Measurements from ENCODE around the gene B3GNT3. TPM values are rescaled to one million over a fixed set of nuclear protein-coding genes. Genes with fewer than 3 reads are reported as not detected.

Gene B3GNT3
- total RNA-seq, 1 experiment from 2014 or later: 39.5 TPM

DNA sequence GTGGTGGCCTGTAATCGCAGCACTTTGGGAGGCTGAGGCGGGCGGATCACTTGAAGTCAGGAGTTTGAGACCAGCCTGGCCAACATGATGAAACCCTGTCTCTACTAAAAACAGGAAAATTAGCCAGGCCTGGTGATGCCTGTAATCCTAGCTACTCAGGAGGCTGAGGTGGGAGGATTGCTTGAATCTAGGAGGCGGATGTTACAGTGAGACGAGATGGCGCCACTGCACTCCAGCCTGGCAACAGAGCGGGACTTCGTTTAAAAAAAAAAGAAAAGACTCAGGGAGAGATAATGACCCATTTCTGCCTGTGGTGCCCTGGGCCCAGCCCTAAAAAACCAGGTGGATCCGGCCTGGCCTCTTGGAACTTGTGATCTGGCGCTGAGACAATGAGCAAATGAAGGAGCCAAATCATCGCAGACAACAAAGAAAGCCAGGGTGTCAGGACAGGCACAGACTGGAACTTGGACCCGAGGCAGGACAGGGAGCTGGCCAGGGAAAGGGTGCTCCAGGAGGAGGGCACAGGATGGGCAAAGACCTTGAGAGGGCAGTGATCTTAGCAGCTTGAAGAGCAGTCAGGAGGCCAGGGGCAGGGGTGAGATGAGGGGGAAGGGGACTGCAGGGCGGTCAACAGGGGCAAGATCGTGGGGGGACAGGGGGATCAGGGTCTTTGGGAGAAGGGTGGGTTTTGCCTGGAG, 53.8 kb downstream of the B3GNT3 start:
- Histone ChIP-seq H3K4me3 (ENCODE audit: low read length) (no peak overlapping the region), H3K4me1 (ENCODE audit: insufficient read depth, low read length) (peaks cover 8% of the 10 kb centered on the region; the same call in 1 of the 2 replicates), H3K79me2 (ENCODE audit: low read length) (no peaks in the 10 kb centered on the region), H3K36me3 (ENCODE audit: low read depth, low read length) (no peaks in the 10 kb centered on the region), H3K9me3 (ENCODE audit: low read length) (no peaks in the 10 kb centered on the region), H3K27ac (ENCODE audit: low read length) (no peak overlapping the region), H3K27me3 (ENCODE audit: low read length) (no peaks in the 10 kb centered on the region), H3K9me2 (replicated peaks; ENCODE audit: low read length) (no peaks in the 10 kb centered on the region), H4K20me1 (ENCODE audit: low read length) (no peaks in the 10 kb centered on the region), H2AFZ (ENCODE audit: low read length) (no peak overlapping the region), H3K4me2 (ENCODE audit: low read length) (no peak overlapping the region), H3F3A (ENCODE audit: low read length, unreplicated experiment) (no peaks in the 10 kb centered on the region), H3K9ac (ENCODE audit: low read length) (no peak overlapping the region)
- TF ChIP-seq EZH2 (IDR thresholded peaks at IDR 0.05; ENCODE audit: low read length, unreplicated experiment) (no peak), CTCF (conservative IDR thresholded peaks at IDR 0.05; ENCODE audit: low read depth, low read length) (no peak), EZH2phosphoT487 (IDR thresholded peaks at IDR 0.05; ENCODE audit: borderline replicate concordance, low read length) (no peak)
- no TSS peak for BruUV-seq (replicated peaks)
- CTCF ChIA-PET: interaction anchor here (0.6 kb wide), 1 partner anchor 19 kb away, joined by 3 read pairs; no protein-coding TSS in a partner anchor
- intact Hi-C loops (cut with micrococcal nuclease): no loop called here
- DNase-seq (no peak), ATAC-seq (no peak)
- POLR2A ChIA-PET (ENCODE audit: unreplicated experiment): no interaction called here

DNA sequence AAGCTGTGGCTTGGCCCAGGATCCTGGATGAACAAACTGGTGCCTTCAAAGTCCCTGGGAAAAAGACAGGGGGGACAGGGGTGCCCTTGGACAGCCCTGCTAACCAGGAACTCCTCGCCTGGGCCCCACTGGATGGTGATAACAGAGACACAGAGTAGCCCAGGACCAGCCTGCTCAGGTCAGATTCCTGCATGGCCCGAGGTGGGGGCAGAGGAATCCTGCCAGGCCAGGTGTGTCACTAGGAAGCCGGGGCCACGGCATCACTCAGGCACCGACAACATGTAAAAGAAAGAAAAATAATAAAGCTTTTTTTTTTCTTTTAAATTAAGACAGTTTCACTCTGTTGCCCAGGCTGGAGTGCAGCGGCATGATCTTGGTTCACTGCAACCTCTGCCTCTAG, 59.1 kb downstream of the B3GNT3 start:
- intact Hi-C loops (cut with micrococcal nuclease): no loop called here
- H3K36me3 ChIP-seq (ENCODE audit: low read depth, low read length): no peaks in the 10 kb centered on the region
- H3K9ac ChIP-seq (ENCODE audit: low read length): no peak overlapping the region
- no peaks in the 10 kb centered on the region for H3F3A ChIP-seq (ENCODE audit: low read length, unreplicated experiment)
- H3K27ac ChIP-seq (ENCODE audit: low read length): no peak overlapping the region
- no peak overlapping the region for H2AFZ ChIP-seq (ENCODE audit: low read length)
- no peaks in the 10 kb centered on the region for H3K9me2 ChIP-seq (replicated peaks; ENCODE audit: low read length)
- H3K27me3 ChIP-seq (ENCODE audit: low read length): no peaks in the 10 kb centered on the region
- no peaks in the 10 kb centered on the region for H3K9me3 ChIP-seq (ENCODE audit: low read length)
- ChIA-PET CTCF (interaction anchor here (0.6 kb wide), 1 partner anchor 148 kb away, joined by 5 read pairs; no protein-coding TSS in a partner anchor), POLR2A (ENCODE audit: unreplicated experiment) (no interaction called here)
- H3K4me3 ChIP-seq (ENCODE audit: low read length): no peak overlapping the region
- DNase-seq (no peak), ATAC-seq (no peak)
- TF ChIP-seq EZH2 (IDR thresholded peaks at IDR 0.05; ENCODE audit: low read length, unreplicated experiment) (no peak), CTCF (conservative IDR thresholded peaks at IDR 0.05; ENCODE audit: low read depth, low read length) (no peak), EZH2phosphoT487 (IDR thresholded peaks at IDR 0.05; ENCODE audit: borderline replicate concordance, low read length) (no peak)
- no TSS peak for BruUV-seq (replicated peaks)
- H3K79me2 ChIP-seq (ENCODE audit: low read length): no peaks in the 10 kb centered on the region
- H3K4me2 ChIP-seq (ENCODE audit: low read length): no peak overlapping the region
- H4K20me1 ChIP-seq (ENCODE audit: low read length): no peaks in the 10 kb centered on the region
- H3K4me1 ChIP-seq (ENCODE audit: insufficient read depth, low read length): peaks cover 9% of the 10 kb centered on the region; the same call in 1 of the 2 replicates
